Left colon (tissue), 2 donors: ENCODE results near the gene FHIT. TPM values are rescaled to one million over a fixed set of nuclear protein-coding genes. Genes with fewer than 3 reads are reported as not detected.

ENCODE experiments used
- ATAC-seq: fragments of 200-7000 bp; cut with Tn5 transposase; one replicate; pipeline ENCODE4 v1.9.1; 2020; ENCODE audit warnings: mild to moderate bottlenecking, moderate library complexity
- DNase-seq, 2 donors: peaks; one replicate each; pipeline ENCODE4 v3.0.0-alpha.2; 2020
- intact Hi-C, 2 donors: fragments of 100-400 bp; cut with DNase I in 1 of 2; cut with micrococcal nuclease in 1 of 2; formaldehyde crosslinking; loops; one replicate each; pipeline versions ENCODE4 v1.11.2 to v1.14.0; 2022; cut with DNase I, micrococcal nuclease
- total RNA-seq, 2 donors: library from RNA; stranded (reverse); fragmentation: NEBNext Ultra II Directional; extraction: Animal tissue kit (Norgen Biotek cat#: 25700); gene quantifications; one replicate each; pipeline ENCODE4 v1.2.1, GENCODE V29; 2021
- donor health status: DM: no; HTN: no; CAD: no.
- donor health status: DM: yes; HTN: yes; CAD: no.

FHIT gene
- total RNA-seq, 2 donors from 2014 or later = 14.5 to 17.2 TPM

DNA sequence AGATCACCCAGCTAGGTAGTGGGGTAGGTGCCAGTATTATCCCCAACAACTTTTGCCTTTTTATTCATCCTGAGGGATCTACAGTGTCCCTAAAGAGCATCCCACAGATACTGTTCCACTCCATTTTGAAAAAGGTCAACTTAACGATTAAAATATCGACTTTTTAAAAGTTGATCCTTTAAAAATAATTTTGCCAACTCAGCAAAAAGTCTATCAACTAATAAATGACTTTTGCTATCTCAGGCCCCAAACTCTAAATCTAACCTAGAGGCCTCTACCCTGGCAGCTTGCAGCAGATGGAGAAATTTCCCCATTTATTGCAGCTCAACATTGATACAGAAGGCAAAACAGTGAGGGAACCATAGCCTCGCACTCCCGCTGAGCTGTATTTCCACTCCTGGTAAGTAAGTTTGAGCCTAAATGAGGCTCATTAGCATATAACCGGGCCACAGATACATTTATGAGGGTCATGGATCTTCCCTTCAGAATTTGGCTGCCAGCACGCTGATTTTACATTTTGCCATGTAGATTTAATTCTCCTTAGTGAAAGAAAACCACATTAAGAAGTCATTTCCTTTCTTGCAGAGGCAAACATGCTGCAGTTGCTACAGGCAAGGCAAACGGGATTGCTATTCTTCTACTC lies 1497.3 kb downstream of the FHIT start:
- intact Hi-C loops = no loop called here
- no peak for ATAC-seq
- DNase-seq = no peak

- no peak for DNase-seq
- ATAC-seq = no peak
- intact Hi-C loops = no loop called here
Measured at GRCh38 chr3:59752925-59753324, 1498.3 kb downstream of the FHIT start.

DNA sequence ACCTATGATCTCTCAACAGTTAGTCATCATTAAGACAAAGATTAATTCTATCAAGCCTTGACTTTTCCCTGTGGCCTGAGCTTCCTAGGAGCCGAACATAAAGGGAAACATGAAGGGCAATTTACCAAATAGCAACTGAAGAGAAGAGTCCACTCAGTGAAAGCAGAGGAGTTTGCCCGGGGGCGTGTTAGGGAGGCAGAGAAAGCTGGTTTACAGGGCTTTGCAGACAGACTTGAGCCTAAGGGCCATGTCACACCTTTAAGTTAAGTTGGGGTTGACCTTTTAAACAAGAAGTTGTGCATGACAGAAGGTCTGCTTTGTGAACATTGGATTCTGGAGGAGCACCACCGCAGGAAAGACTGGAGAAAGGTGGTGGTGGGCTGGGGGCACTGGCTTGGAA lies 1499.6 kb downstream of the FHIT start:
- DNase-seq = no peak
- intact Hi-C loops = no loop called here
- ATAC-seq = no peak

GRCh38 chr3:59750391-59750790 lies 1500.9 kb downstream of the FHIT start:
- DNase-seq = no peak
- intact Hi-C loops = no loop called here
- ATAC-seq = no peak

DNA sequence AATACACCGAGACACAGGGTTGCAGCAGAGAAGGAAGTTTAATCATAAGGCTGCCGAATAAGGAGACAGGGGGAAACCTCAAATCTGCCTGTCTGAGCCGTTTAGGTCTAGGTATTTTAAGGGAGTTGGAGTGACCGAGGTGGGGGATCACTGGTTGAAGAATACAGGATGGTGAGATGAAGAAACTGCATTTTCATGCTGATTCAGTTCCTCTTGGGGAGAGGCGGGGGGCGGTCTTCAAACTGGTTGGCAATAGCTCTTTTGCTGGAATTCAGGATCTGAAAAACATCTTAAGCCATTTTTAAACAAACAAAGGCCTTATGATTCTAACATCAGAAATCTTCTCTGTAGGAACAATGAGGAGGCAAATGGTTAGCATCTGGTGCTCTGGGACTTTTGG lies 1502.0 kb downstream of the FHIT start:
- ATAC-seq (no peak), DNase-seq (peak in 1 of 2 donors; percentile 16)
- intact Hi-C loops = no loop called here

DNA sequence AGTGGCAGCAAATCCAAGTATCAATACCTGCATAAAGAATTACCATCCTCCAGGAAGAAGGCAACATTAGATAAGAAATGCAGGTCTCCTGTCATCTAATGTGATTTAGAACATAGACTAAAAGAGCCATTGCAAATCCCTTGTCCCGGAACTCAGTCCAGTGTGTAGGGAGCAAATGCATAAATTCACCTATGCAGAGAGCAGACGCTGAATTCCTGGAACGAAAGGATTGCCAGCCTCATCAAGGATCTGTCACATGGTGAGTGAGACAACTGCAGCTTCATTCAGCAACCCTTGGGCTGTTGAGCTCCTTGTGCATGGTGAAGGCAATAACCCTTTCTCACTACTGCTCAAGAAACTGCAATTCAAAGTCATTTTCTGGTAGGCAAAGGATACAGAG lies 1504.7 kb downstream of the FHIT start:
- ATAC-seq = no peak
- DNase-seq = no peak
- intact Hi-C loops = no loop called here

DNA sequence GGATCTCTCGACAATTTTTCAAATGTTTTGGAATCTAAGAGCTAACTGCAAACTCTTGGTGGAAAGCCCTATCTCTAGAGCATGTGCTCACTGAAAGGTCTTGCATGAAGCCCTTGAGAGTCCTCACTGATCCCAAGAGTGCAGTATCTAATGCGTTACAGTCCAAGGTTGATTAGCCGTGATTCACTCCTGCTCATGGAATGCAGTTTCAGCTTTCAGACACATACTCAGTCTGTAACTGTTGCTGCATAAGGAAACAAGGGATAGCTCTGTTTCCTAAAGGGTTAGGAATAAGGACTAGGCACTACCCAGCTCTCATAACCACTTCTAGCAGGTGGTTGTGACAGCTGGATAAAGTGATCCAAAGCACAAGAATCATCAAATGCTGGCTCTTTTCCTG lies 1514.0 kb downstream of the FHIT start:
- ATAC-seq = no peak
- no peak for DNase-seq
- intact Hi-C loops = no loop called here

- DNase-seq = no peak
- intact Hi-C loops = no loop called here
- no peak for ATAC-seq
Measured at GRCh38 chr3:59734061-59734460, 1517.2 kb downstream of the FHIT start.

- no peak for ATAC-seq
- intact Hi-C loops = no loop called here
- DNase-seq = no peak
Measured at GRCh38 chr3:59733041-59733809, 1518.0 kb downstream of the FHIT start.

DNA sequence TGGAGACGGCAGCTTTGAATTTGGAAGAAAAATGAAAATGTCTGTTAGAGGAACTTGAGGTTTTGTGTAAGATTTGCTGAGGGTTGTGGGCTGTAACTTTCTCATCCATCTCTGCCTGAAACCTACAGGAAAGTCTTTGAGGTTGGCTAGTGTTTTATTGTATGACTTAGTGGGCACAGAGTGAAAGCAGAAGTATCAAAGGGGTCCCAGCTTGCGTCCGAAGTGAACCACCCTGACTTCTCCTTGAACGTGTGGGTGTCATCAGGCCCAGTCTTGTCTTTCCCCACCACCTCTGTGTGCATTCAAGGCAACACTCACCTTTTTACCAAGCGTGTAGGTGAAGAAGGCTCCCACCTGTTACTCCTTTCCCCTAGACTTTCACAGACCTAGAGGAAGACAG lies 1519.3 kb downstream of the FHIT start:
- intact Hi-C loops = no loop called here
- DNase-seq (no peak), ATAC-seq (no peak)

- ATAC-seq (no peak), DNase-seq (no peak)
- intact Hi-C loops = no loop called here
Measured at GRCh38 chr3:59730591-59730990, 1520.7 kb downstream of the FHIT start.

- intact Hi-C loops = no loop called here
- DNase-seq (no peak), ATAC-seq (no peak)
Measured at GRCh38 chr3:59728587-59728908, 1522.7 kb downstream of the FHIT start.

DNA sequence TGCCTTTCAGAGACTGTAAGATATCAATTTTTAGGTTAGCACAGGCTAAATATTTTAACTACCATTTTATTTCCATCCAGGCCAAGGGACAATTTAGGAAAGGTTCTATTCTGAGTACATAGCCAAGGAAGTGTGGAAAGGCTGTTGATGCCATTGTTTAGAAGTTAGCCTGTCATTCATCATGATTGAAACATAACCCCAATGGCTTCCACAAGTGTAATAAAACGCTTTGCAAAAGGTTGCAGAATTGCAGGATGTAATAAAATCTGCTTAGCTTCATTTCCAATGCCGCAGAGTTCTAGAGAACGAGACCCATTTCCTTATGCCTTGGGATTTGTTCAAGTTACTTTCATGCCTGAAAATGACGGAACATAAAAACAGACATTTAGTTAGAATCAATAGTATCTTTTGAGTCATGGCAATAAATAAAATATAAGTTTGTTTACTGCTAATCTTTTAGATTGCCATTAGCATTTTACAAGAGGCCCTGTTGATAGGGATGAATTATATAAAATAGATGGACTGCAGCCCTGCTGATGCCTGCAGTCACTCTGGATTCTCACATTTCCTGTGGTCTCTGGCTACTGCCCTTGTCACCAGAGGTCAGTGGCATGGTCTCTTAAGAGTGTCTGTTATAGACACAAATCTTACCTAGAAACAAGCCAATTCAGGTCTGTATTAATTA lies 1523.2 kb downstream of the FHIT start:
- ATAC-seq (peak; percentile 61), DNase-seq (no peak)
- intact Hi-C loops = no loop called here

DNA sequence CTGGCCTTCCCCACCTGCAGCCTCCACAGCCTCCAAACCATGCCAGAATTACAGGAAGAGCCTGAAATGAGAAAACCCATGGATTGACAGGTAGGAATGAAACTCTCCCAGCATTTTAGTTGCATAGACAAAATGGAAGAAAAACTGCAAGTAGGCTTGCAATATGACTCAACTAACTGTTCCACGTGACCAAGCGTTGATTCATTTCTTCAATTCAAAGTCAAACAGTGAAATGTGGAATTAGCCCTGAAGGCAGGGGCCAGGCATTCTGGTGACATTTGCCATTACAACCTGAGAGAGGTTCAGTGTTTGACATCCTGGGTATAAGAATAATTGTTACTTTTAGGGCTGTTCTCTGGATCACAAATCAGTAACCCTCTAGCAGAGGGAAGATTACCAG lies 1525.0 kb downstream of the FHIT start:
- ATAC-seq (no peak), DNase-seq (no peak)
- intact Hi-C loops = no loop called here

DNA sequence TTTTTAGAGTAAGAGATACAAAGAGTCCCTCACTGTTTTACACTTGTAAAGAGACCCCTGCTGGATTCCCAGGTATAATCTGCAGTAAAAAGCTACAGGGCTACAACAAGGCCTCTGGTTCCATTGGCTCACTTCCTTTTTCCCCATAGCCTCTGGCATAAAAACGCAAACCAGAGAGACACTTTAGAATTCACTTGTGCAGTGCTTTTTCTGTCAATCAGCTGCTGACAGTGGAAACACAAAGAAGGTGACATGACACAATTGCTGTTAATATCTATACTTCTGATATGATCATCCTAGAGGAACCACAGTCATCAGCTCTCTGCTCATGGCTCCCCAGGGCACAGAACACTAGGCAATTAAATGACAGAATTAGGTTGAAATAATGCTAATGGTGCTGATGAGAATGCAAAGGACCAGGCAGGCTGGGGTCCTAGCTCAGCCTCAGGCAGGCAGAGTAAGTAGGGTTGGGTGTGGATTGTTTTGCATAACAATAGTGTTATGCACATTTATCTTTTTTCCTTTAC lies 1533.5 kb downstream of the FHIT start:
- no peak for ATAC-seq
- intact Hi-C loops = no loop called here
- no peak for DNase-seq

- intact Hi-C loops = no loop called here
- no peak for DNase-seq
- no peak for ATAC-seq
Measured at GRCh38 chr3:59714066-59714465, 1537.2 kb downstream of the FHIT start.

GRCh38 chr3:59710554-59710953 lies 1540.7 kb downstream of the FHIT start:
- ATAC-seq = no peak
- intact Hi-C loops = no loop called here
- no peak for DNase-seq

DNA sequence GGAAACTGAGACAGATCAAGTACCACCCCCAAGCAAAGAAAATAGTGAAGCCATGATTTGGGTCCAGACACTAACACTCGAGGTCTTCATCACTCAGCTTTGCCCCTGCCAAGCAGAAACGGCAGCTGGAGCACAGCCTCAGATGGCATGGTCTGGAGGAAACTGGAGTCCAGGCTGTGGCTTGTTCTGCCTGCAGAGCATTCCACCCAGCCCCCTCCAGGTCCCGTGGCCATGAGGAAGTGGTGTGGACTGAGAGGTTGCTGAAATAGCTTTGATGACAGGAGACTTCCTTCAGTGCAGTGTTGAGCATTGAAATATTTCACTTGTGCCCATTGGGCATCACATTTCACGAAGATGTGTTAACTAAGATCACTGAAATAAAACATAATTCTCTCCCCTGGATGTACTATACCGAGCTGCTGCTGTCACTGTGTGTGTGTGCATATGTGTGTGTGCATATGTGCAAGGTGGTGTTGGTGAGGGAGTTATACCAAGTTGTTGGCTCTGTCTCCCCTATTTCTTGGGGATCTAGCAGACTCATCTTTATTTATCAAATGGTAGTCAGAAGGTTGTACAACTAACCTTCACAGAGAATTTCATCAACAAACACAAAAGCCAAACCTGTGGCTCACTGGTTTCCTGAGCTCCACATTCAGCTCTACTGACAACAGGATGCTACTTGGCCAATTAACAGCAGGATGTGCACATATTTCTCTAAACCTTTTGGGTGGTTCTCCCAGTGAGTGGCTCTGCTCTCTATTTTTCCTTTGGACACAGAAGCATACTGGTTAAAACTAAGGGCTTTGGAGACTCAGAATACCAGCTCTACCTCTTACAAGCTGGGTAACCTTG lies 1541.3 kb downstream of the FHIT start:
- ATAC-seq (no peak), DNase-seq (peak; percentile 25 to 29)
- intact Hi-C loops = no loop called here

DNA sequence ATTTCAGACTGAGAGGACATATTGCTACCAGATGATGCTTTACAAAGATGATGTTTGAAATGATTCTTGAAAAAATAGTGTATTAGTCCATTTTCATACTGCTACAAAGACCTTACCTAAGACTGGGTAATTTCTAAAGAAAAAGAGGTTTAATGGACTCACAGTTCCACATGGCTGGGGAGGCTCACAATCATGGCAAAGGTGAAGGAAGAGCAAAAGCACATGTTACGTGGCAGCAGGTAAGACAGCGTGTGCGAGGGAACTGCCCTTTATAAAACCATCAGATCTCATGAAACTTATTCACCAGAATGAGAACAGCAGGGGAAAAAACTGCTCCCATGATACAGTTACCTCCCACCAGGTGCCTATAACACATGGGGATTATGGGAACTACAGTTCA lies 1543.0 kb downstream of the FHIT start:
- ATAC-seq (no peak), DNase-seq (no peak)
- intact Hi-C loops = no loop called here
